ENCODE measurements around the gene LUZP1.

Gene LUZP1

DNA sequence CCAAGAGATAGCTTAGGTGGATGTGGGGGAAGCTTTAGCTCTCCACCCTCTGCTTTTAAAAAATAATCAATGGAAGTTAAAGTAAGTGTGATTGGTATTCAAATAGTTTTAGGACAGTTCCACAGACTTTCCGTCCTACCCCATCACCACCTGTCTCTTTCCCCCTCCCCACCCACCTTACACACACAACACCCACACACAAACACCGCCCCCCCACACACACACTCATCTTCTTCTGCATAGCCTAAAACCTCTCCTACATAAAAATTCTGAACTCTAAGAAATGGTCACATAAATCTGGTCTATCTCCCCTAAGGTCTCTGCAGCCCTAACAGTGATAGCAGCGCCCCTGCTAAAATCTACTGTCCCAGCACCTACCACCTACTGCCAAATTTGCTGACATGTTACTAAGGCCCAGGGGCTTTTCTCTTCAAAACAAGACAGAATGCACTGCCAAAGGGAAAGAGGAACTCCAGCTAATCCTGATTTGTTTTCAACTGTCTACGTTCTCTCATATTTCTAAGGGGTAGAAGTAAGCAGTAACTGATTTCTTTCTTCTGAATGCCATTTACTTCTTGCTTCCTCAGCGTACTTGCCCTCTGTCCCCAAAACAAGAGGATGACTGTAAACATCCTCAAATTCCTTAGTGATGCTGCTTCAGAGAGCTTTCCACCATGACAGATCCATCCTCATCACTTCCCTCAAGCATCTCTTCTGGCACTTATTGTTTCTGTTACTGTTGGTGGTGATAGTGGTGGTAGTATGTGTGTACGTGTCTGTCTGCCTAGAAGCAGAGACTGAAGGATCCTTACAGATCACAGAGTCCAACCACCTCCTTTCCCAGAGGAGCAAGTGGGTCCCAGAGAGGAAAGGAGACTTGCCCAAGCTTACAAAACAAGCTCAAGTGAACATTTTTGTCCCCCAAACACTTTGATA lies 56.8 kb downstream of the LUZP1 start:
- H3K4me3 ChIP-seq (ENCODE audit: low read depth, low read length) = no peak overlapping the region
- ChIA-PET CTCF (interaction anchor here (0.8 to 4.7 kb wide), 4 partner anchors 12 to 83 kb away, joined by 3 to 27 read pairs (median 8); no protein-coding TSS in a partner anchor), POLR2A (no interaction called here)
- TF ChIP-seq ZFHX2 (tag by site-specific recombination; conservative IDR thresholded peaks at IDR 0.05) (peak; percentile 77), EGR2 (tag by site-specific recombination; IDR thresholded peaks at IDR 0.05; ENCODE audit: low read depth) (peak; percentile 89), ZNF223 (tag by site-specific recombination; IDR thresholded peaks at IDR 0.05) (no peak)
- peaks cover 4% of the 10 kb centered on the region; the same call in 1 of the 2 replicates for H3K4me1 ChIP-seq (ENCODE audit: control insufficient read depth, insufficient read depth, low read length)
- H3K27ac ChIP-seq (ENCODE audit: extremely low read depth, low read depth, low read length) = no peak overlapping the region
- H3K36me3 ChIP-seq (ENCODE audit: control insufficient read depth in 2 of 2, insufficient read depth in 1 of 2, low read length in 2 of 2) = peaks cover 0 to 20% of the 10 kb centered on the region in 2 experiments; a peak in 1 of 3 replicates
- H3K9me3 ChIP-seq (ENCODE audit: control insufficient read depth, insufficient read depth, low read depth, low read length) = no peaks in the 10 kb centered on the region

DNA sequence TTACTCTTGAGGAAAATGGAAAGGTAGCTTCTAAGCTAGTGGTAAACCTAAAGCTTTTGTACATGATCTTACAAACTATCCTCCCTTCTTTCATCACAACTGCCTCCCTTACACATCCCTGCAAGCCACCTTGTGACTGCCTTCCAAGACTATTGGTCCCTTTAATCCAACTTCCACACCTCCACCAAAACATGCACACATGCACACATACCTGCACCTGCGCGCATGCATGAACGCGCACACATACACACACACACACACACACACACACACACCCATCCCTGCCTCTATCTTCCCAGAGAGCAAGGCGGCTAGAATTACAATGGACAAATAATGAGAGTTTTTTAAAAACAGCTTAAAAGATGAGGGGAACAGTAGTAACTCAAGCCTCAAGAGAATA lies 58.3 kb downstream of the LUZP1 start:
- Histone ChIP-seq H3K4me1 (ENCODE audit: control insufficient read depth, insufficient read depth, low read length) (peaks cover 4% of the 10 kb centered on the region; the same call in 1 of the 2 replicates), H3K27ac (ENCODE audit: extremely low read depth, low read depth, low read length) (no peak overlapping the region), H3K4me3 (ENCODE audit: low read depth, low read length) (no peak overlapping the region), H3K36me3 (ENCODE audit: control insufficient read depth in 2 of 2, insufficient read depth in 1 of 2, low read length in 2 of 2) (peaks cover 0 to 28% of the 10 kb centered on the region in 2 experiments; a peak in 2 of 3 replicates), H3K9me3 (ENCODE audit: control insufficient read depth, insufficient read depth, low read depth, low read length) (no peaks in the 10 kb centered on the region)
- POLR2A ChIA-PET = no interaction called here
- TF ChIP-seq KLF16 (tag by site-specific recombination; IDR thresholded peaks at IDR 0.05) (no peak), ZNF350 (tag by site-specific recombination; IDR thresholded peaks at IDR 0.05) (no peak), ZNF404 (tag by site-specific recombination; IDR thresholded peaks at IDR 0.05) (no peak), ZNF211 (tag by site-specific recombination; IDR thresholded peaks at IDR 0.05; ENCODE audit: low read depth) (0 out of 2 replicates have a peak, but pooled peaks have one; percentile 12)
- CTCF ChIA-PET = interaction anchor here (0.6 to 4.7 kb wide), 5 partner anchors 11 to 131 kb away, joined by 3 to 27 read pairs (median 4); no protein-coding TSS in a partner anchor

DNA sequence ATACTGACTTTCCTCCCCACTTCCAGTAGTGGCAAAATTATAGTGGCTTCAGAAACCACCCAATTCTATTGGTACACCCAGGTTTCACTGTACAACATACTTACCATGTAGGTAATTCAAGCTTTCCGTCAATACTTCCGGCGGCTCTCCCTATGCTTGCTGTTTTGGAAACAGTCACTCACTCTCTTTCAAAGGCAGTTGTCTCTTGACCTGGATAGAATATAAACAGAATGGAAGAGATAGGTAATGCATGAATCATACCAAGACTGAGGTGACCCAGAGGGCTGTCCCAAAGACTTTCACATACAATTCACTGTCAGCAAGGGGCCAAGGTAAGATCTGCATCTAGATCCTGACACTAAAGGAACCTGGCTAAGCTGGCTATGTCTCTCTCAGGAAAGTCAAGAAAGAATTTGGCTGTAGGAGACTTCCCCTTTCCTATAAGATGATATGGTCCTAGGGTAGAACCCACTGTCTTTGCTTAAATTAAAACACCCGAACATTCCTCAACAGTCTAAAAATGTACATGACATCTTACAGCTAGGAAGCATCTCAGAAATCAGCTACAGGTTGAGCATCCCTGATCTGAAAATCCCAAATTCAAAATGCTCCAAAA lies 59.6 kb downstream of the LUZP1 start:
- POLR2A ChIA-PET = no interaction called here
- TF ChIP-seq, protein P1, sequence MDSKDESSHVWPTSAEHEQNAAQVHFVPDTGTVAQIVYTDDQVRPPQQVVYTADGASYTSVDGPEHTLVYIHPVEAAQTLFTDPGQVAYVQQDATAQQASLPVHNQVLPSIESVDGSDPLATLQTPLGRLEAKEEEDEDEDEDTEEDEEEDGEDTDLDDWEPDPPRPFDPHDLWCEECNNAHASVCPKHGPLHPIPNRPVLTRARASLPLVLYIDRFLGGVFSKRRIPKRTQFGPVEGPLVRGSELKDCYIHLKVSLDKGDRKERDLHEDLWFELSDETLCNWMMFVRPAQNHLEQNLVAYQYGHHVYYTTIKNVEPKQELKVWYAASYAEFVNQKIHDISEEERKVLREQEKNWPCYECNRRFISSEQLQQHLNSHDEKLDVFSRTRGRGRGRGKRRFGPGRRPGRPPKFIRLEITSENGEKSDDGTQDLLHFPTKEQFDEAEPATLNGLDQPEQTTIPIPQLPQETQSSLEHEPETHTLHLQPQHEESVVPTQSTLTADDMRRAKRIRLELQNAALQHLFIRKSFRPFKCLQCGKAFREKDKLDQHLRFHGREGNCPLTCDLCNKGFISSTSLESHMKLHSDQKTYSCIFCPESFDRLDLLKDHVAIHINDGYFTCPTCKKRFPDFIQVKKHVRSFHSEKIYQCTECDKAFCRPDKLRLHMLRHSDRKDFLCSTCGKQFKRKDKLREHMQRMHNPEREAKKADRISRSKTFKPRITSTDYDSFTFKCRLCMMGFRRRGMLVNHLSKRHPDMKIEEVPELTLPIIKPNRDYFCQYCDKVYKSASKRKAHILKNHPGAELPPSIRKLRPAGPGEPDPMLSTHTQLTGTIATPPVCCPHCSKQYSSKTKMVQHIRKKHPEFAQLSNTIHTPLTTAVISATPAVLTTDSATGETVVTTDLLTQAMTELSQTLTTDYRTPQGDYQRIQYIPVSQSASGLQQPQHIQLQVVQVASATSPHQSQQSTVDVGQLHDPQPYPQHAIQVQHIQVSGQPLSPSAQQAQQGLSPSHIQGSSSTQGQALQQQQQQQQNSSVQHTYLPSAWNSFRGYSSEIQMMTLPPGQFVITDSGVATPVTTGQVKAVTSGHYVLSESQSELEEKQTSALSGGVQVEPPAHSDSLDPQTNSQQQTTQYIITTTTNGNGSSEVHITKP (tag by site-specific recombination; IDR thresholded peaks at IDR 0.05) = peak; percentile 45
- TF ChIP-seq, protein P2, sequence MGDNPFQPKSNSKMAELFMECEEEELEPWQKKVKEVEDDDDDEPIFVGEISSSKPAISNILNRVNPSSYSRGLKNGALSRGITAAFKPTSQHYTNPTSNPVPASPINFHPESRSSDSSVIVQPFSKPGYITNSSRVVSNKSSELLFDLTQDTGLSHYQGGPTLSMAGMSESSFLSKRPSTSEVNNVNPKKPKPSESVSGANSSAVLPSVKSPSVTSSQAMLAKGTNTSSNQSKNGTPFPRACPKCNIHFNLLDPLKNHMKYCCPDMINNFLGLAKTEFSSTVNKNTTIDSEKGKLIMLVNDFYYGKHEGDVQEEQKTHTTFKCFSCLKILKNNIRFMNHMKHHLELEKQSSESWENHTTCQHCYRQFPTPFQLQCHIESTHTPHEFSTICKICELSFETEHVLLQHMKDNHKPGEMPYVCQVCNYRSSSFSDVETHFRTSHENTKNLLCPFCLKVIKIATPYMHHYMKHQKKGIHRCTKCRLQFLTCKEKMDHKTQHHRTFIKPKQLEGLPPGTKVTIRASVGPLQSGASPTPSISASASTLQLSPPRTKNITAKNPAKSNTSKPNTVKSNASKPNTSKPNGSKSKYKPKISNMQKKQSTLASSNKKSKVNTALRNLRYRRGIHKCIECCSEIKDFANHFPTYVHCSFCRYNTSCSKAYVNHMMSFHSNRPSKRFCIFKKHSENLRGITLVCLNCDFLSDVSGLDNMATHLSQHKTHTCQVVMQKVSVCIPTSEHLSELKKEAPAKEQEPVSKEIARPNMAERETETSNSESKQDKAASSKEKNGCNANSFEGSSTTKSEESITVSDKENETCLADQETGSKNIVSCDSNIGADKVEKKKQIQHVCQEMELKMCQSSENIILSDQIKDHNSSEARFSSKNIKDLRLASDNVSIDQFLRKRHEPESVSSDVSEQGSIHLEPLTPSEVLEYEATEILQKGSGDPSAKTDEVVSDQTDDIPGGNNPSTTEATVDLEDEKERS (tag by site-specific recombination; IDR thresholded peaks at IDR 0.05) = no peak
- TF ChIP-seq, protein P3, sequence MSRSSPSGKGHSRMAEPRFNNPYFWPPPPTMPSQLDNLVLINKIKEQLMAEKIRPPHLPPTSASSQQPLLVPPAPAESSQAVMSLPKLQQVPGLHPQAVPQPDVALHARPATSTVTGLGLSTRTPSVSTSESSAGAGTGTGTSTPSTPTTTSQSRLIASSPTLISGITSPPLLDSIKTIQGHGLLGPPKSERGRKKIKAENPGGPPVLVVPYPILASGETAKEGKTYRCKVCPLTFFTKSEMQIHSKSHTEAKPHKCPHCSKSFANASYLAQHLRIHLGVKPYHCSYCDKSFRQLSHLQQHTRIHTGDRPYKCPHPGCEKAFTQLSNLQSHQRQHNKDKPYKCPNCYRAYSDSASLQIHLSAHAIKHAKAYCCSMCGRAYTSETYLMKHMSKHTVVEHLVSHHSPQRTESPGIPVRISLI (tag by site-specific recombination; IDR thresholded peaks at IDR 0.05) = no peak
- TF ChIP-seq, protein P4, sequence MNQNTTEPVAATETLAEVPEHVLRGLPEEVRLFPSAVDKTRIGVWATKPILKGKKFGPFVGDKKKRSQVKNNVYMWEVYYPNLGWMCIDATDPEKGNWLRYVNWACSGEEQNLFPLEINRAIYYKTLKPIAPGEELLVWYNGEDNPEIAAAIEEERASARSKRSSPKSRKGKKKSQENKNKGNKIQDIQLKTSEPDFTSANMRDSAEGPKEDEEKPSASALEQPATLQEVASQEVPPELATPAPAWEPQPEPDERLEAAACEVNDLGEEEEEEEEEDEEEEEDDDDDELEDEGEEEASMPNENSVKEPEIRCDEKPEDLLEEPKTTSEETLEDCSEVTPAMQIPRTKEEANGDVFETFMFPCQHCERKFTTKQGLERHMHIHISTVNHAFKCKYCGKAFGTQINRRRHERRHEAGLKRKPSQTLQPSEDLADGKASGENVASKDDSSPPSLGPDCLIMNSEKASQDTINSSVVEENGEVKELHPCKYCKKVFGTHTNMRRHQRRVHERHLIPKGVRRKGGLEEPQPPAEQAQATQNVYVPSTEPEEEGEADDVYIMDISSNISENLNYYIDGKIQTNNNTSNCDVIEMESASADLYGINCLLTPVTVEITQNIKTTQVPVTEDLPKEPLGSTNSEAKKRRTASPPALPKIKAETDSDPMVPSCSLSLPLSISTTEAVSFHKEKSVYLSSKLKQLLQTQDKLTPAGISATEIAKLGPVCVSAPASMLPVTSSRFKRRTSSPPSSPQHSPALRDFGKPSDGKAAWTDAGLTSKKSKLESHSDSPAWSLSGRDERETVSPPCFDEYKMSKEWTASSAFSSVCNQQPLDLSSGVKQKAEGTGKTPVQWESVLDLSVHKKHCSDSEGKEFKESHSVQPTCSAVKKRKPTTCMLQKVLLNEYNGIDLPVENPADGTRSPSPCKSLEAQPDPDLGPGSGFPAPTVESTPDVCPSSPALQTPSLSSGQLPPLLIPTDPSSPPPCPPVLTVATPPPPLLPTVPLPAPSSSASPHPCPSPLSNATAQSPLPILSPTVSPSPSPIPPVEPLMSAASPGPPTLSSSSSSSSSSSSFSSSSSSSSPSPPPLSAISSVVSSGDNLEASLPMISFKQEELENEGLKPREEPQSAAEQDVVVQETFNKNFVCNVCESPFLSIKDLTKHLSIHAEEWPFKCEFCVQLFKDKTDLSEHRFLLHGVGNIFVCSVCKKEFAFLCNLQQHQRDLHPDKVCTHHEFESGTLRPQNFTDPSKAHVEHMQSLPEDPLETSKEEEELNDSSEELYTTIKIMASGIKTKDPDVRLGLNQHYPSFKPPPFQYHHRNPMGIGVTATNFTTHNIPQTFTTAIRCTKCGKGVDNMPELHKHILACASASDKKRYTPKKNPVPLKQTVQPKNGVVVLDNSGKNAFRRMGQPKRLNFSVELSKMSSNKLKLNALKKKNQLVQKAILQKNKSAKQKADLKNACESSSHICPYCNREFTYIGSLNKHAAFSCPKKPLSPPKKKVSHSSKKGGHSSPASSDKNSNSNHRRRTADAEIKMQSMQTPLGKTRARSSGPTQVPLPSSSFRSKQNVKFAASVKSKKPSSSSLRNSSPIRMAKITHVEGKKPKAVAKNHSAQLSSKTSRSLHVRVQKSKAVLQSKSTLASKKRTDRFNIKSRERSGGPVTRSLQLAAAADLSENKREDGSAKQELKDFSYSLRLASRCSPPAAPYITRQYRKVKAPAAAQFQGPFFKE (tag by site-specific recombination; IDR thresholded peaks at IDR 0.05; ENCODE audit: borderline replicate concordance) = no peak
- CTCF ChIA-PET = interaction anchor here (0.7 to 4.7 kb wide), 5 partner anchors 10 to 132 kb away, joined by 3 to 27 read pairs (median 3); no protein-coding TSS in a partner anchor
- Histone ChIP-seq H3K4me1 (ENCODE audit: control insufficient read depth, insufficient read depth, low read length) (no peaks in the 10 kb centered on the region), H3K9me3 (ENCODE audit: control insufficient read depth, insufficient read depth, low read depth, low read length) (no peaks in the 10 kb centered on the region), H3K27ac (ENCODE audit: extremely low read depth, low read depth, low read length) (no peak overlapping the region), H3K4me3 (ENCODE audit: low read depth, low read length) (no peak overlapping the region), H3K36me3 (ENCODE audit: control insufficient read depth in 2 of 2, insufficient read depth in 1 of 2, low read length in 2 of 2) (peaks cover 0 to 34% of the 10 kb centered on the region in 2 experiments; a peak in 2 of 3 replicates)
